Central memory CD8-positive, alpha-beta T cell (primary cell): ENCODE results near the gene MMD.
A peak's percentile ranks its signal among the peaks of the same experiment; 100 is the strongest.
"Not testable (repeated sequence)": the region's sequence is repeated elsewhere in the genome, so short reads cannot be mapped to it uniquely, and the experiment has no call there.

Experiments used
- ATAC-seq: fragments of 150-1000 bp; cut with Tn5 transposase; replicated peaks from 2 replicates; pipeline ENCODE4 v1.10.0; 2022; ENCODE audit warnings: mild to moderate bottlenecking, moderate FRiP score, moderate number of reproducible peaks; ENCODE audit not compliant: poor library complexity, severe bottlenecking; ENCODE audit errors: extremely low read depth
- DNase-seq, 2 donors: peaks; one replicate each; pipeline ENCODE4 v3.0.0; 2021; ENCODE audit warnings: low spot score in 2 of 2
- H3K27ac Mint-ChIP-seq: one replicate; pipeline ENCODE4 v1.8.0; 2022; ENCODE audit warnings: low read depth, mild to moderate bottlenecking, moderate library complexity, mixed read lengths
- H3K27me3 Mint-ChIP-seq: one replicate; pipeline ENCODE4 v1.8.0; 2022; ENCODE audit warnings: mixed read lengths
- H3K36me3 Mint-ChIP-seq: one replicate; pipeline ENCODE4 v1.8.0; 2022; ENCODE audit warnings: mild to moderate bottlenecking, moderate library complexity, mixed read lengths; ENCODE audit not compliant: insufficient read depth
- H3K4me1 Mint-ChIP-seq: one replicate; pipeline ENCODE4 v1.8.0; 2022; ENCODE audit warnings: mixed read lengths
- H3K4me3 Mint-ChIP-seq: one replicate; pipeline ENCODE4 v1.8.0; 2022; ENCODE audit warnings: mild to moderate bottlenecking, moderate library complexity, mixed read lengths
- H3K9me3 Mint-ChIP-seq: one replicate; pipeline ENCODE4 v1.8.0; 2022; ENCODE audit warnings: mixed read lengths

MMD gene

GRCh38 chr17:55413825-55414489, 7.7 kb downstream of the MMD start:
- no peaks in the 10 kb centered on the region for H3K27me3 Mint-ChIP-seq
- H3K9me3 Mint-ChIP-seq, result no peaks in the 10 kb centered on the region
- H3K4me3 Mint-ChIP-seq, result no peak overlapping the region
- H3K4me1 Mint-ChIP-seq, result peaks cover 30% of the 10 kb centered on the region
- no peak for DNase-seq
- H3K27ac Mint-ChIP-seq, result no peak overlapping the region
- peaks cover 14% of the 10 kb centered on the region for H3K36me3 Mint-ChIP-seq
- ATAC-seq, result peak; percentile 58

- Mint-ChIP-seq H3K9me3 (no peaks in the 10 kb centered on the region), H3K27ac (no peak overlapping the region), H3K4me1 (peaks cover 8% of the 10 kb centered on the region), H3K36me3 (peaks cover 27% of the 10 kb centered on the region), H3K27me3 (no peaks in the 10 kb centered on the region), H3K4me3 (no peak overlapping the region)
- DNase-seq, result no peak
- ATAC-seq, result no peak
These were observed 10.2 kb downstream of the MMD start for GRCh38 chr17:55411463-55411855.

GRCh38 chr17:55410722-55411462, 10.7 kb downstream of the MMD start:
- Mint-ChIP-seq H3K27ac (no peak overlapping the region), H3K27me3 (no peaks in the 10 kb centered on the region), H3K9me3 (no peaks in the 10 kb centered on the region), H3K4me3 (no peak overlapping the region), H3K4me1 (peaks cover 6% of the 10 kb centered on the region), H3K36me3 (peaks cover 29% of the 10 kb centered on the region)
- DNase-seq (no peak), ATAC-seq (no peak)

GRCh38 chr17:55409030-55409800, 12.4 kb downstream of the MMD start:
- ATAC-seq, result no peak

GRCh38 chr17:55407641-55408566, 13.7 kb downstream of the MMD start:
- H3K27ac Mint-ChIP-seq, result no peak overlapping the region

More at GRCh38 chr17:55409030-55409800, 12.4 kb downstream of the MMD start:
- Mint-ChIP-seq H3K9me3 (no peaks in the 10 kb centered on the region), H3K27ac (no peak overlapping the region), H3K36me3 (peaks cover 36% of the 10 kb centered on the region), H3K4me3 (no peak overlapping the region), H3K4me1 (no peaks in the 10 kb centered on the region), H3K27me3 (no peaks in the 10 kb centered on the region)
- no peak for DNase-seq

GRCh38 chr17:55405600-55405999, 16.0 kb downstream of the MMD start:
- Mint-ChIP-seq H3K36me3 (peaks cover 45% of the 10 kb centered on the region), H3K27ac (no peak overlapping the region), H3K9me3 (no peaks in the 10 kb centered on the region), H3K27me3 (no peaks in the 10 kb centered on the region), H3K4me3 (no peak overlapping the region), H3K4me1 (no peaks in the 10 kb centered on the region)
- ATAC-seq (no peak), DNase-seq (no peak)

More at GRCh38 chr17:55407641-55408566, 13.7 kb downstream of the MMD start:
- Mint-ChIP-seq H3K27me3 (no peaks in the 10 kb centered on the region), H3K4me3 (no peak overlapping the region), H3K4me1 (no peaks in the 10 kb centered on the region), H3K36me3 (peaks cover 42% of the 10 kb centered on the region), H3K9me3 (no peaks in the 10 kb centered on the region)
- DNase-seq (no peak), ATAC-seq (no peak)

- ATAC-seq, H3K27ac Mint-ChIP-seq, DNase-seq, H3K27me3 Mint-ChIP-seq, H3K4me1 Mint-ChIP-seq, H3K9me3 Mint-ChIP-seq, H3K4me3 Mint-ChIP-seq: not testable (repeated sequence)
- peaks cover 37% of the 10 kb centered on the region for H3K36me3 Mint-ChIP-seq
These were observed 17.4 kb downstream of the MMD start for GRCh38 chr17:55404197-55404596.

- ATAC-seq (no peak), DNase-seq (no peak)
- Mint-ChIP-seq H3K36me3 (peaks cover 27% of the 10 kb centered on the region), H3K9me3 (no peaks in the 10 kb centered on the region), H3K27ac (no peak overlapping the region), H3K4me3 (no peak overlapping the region), H3K4me1 (no peaks in the 10 kb centered on the region), H3K27me3 (no peaks in the 10 kb centered on the region)
These were observed 19.3 kb downstream of the MMD start for GRCh38 chr17:55402374-55402773.

- H3K27ac Mint-ChIP-seq, result no peak overlapping the region
- H3K9me3 Mint-ChIP-seq, result no peaks in the 10 kb centered on the region
- no peaks in the 10 kb centered on the region for H3K4me1 Mint-ChIP-seq
- no peak overlapping the region for H3K4me3 Mint-ChIP-seq
- H3K36me3 Mint-ChIP-seq, result peaks cover 19% of the 10 kb centered on the region
- DNase-seq, result no peak
- ATAC-seq, result no peak
- H3K27me3 Mint-ChIP-seq, result no peaks in the 10 kb centered on the region
These were observed 22.9 kb downstream of the MMD start for GRCh38 chr17:55398689-55399088.

GRCh38 chr17:55395803-55396505, 25.7 kb downstream of the MMD start:
- Mint-ChIP-seq H3K27me3 (no peaks in the 10 kb centered on the region), H3K36me3 (peaks cover 21% of the 10 kb centered on the region), H3K9me3 (no peaks in the 10 kb centered on the region), H3K4me1 (no peaks in the 10 kb centered on the region), H3K27ac (no peak overlapping the region), H3K4me3 (no peak overlapping the region)
- ATAC-seq (no peak), DNase-seq (no peak)

GRCh38 chr17:55394357-55395021, 27.1 kb downstream of the MMD start:
- peaks cover 17% of the 10 kb centered on the region for H3K36me3 Mint-ChIP-seq
- ATAC-seq (no peak), DNase-seq (no peak)
- peak overlapping the region; percentile 16 for H3K27ac Mint-ChIP-seq
- H3K4me1 Mint-ChIP-seq, result no peaks in the 10 kb centered on the region
- H3K9me3 Mint-ChIP-seq, result no peaks in the 10 kb centered on the region
- H3K4me3 Mint-ChIP-seq, result no peak overlapping the region
- no peaks in the 10 kb centered on the region for H3K27me3 Mint-ChIP-seq
